Adrenal gland (tissue), 5 donors: Measurements from ENCODE around the gene EMC7.

Experiments used
- POLR2A ChIP-seq, 2 donors: fragments of 450-650 bp; IDR thresholded peaks; one replicate each; pipeline ENCODE4 v1.6.1; 2017; ENCODE audit warnings: antibody characterized with exemption in 2 of 2, mild to moderate bottlenecking in 2 of 2, moderate library complexity in 1 of 2
- TF ChIP-seq, protein P1 (sequence below), 6 experiments: fragments of 450-650 bp in 4 of 6; fragments of 200-600 bp in 2 of 6; sonication (generic) in 1 of 6; IDR thresholded peaks; 1 replicate in 5 of 6; 2 replicates in 1 of 6; pipeline versions ENCODE4 v1.5.1 to v1.8.0; 2016 to 2021; ENCODE audit warnings: antibody characterized with exemption in 6 of 6, mild to moderate bottlenecking in 2 of 6, moderate library complexity in 1 of 6
- donor health status: DM: no; HTN: no; CAD: no.

DNA sequence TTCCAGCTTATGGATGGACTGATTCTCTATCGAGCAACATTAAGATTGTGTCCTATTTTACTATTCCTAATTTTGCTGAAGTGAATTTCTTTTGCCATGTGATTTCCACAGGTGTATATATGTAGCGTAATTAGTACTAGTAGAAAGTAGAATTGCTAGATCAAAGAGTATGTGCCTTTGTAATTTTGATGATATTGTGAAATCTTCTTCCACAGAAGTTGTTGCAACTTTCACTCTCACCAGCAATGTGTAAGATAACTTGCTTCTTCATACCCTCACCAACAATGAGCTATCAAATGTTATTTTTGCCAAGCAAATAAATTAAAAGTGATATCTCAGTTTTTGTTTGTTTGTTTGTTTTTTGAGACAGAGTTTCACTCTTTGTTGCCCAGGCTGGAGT, 5.7 kb upstream of the EMC7 start:
- TF ChIP-seq POLR2A (IDR thresholded peaks at IDR 0.05) = no peak
- TF ChIP-seq, protein P1, sequence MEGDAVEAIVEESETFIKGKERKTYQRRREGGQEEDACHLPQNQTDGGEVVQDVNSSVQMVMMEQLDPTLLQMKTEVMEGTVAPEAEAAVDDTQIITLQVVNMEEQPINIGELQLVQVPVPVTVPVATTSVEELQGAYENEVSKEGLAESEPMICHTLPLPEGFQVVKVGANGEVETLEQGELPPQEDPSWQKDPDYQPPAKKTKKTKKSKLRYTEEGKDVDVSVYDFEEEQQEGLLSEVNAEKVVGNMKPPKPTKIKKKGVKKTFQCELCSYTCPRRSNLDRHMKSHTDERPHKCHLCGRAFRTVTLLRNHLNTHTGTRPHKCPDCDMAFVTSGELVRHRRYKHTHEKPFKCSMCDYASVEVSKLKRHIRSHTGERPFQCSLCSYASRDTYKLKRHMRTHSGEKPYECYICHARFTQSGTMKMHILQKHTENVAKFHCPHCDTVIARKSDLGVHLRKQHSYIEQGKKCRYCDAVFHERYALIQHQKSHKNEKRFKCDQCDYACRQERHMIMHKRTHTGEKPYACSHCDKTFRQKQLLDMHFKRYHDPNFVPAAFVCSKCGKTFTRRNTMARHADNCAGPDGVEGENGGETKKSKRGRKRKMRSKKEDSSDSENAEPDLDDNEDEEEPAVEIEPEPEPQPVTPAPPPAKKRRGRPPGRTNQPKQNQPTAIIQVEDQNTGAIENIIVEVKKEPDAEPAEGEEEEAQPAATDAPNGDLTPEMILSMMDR (IDR thresholded peaks at IDR 0.05) = no peak
